Measurements from ENCODE around the gene GRID1. TPM values are rescaled to one million over a fixed set of nuclear protein-coding genes. Genes with fewer than 3 reads are reported as not detected.

GRID1 gene
- polyA plus RNA-seq, 1 of the 3 experiments (the other 2 are of a cell fraction) = 0.13 TPM

GRCh38 chr10:86046845-86047460 lies 319.6 kb downstream of the GRID1 start:
- POLR2A ChIA-PET = no interaction called here
- H3K9ac ChIP-seq = no peak overlapping the region
- H3K4me3 ChIP-seq (ENCODE audit: low read depth in 2 of 2, low read length in 1 of 2) = no peak overlapping the region
- H3K4me1 ChIP-seq (ENCODE audit: control insufficient read depth in 1 of 2, insufficient read depth in 2 of 2, low read depth in 1 of 2, low read length in 1 of 2) = no peaks in the 10 kb centered on the region; a peak in 1 of 4 replicates
- H3K27ac ChIP-seq (ENCODE audit: low read depth in 2 of 2, low read length in 1 of 2) = no peak overlapping the region
- H3K27me3 ChIP-seq (ENCODE audit: insufficient read depth) = no peaks in the 10 kb centered on the region
- H4K20me1 ChIP-seq (ENCODE audit: insufficient read depth) = no peaks in the 10 kb centered on the region
- no peaks in the 10 kb centered on the region for H3K9me2 ChIP-seq
- no peaks in the 10 kb centered on the region for H3K79me2 ChIP-seq (ENCODE audit: insufficient read depth)
- no peaks in the 10 kb centered on the region for H3F3A ChIP-seq (replicated peaks; ENCODE audit: insufficient read depth)
- no peaks in the 10 kb centered on the region for H3K9me3 ChIP-seq
- H2AFZ ChIP-seq (ENCODE audit: low read depth) = no peak overlapping the region
- DNase-seq = no peak
- H3K36me3 ChIP-seq (replicated peaks in 1 of 2; ENCODE audit: control insufficient read depth in 1 of 2, insufficient read depth in 2 of 2, low read length in 1 of 2) = no peaks in the 10 kb centered on the region
- H3K4me2 ChIP-seq = no peak overlapping the region
- TF ChIP-seq EZH2phosphoT487 (IDR thresholded peaks at IDR 0.05; ENCODE audit: borderline replicate concordance, low read depth) (no peak), NFIC (IDR thresholded peaks at IDR 0.05; ENCODE audit: borderline replicate concordance) (no peak), CHD2 (IDR thresholded peaks at IDR 0.05; ENCODE audit: low read length, partially characterized antibody) (no peak), TCF12 (IDR thresholded peaks at IDR 0.05) (no peak), FOXJ3 (CRISPR knock-in tag; IDR thresholded peaks at IDR 0.05) (no peak), PBX3 (IDR thresholded peaks at IDR 0.05) (no peak), RFX5 (IDR thresholded peaks at IDR 0.05; ENCODE audit: low read length) (no peak), USF1 (IDR thresholded peaks at IDR 0.05; ENCODE audit: borderline replicate concordance, low read depth) (no peak), MXI1 (IDR thresholded peaks at IDR 0.05; ENCODE audit: low read depth, low read length) (no peak), USF2 (IDR thresholded peaks at IDR 0.05; ENCODE audit: borderline replicate concordance, low read depth, low read length) (no peak), GABPA (IDR thresholded peaks at IDR 0.05; ENCODE audit: low read depth) (no peak), SMC3 (IDR thresholded peaks at IDR 0.05; ENCODE audit: low read depth, low read length) (no peak), REST (IDR thresholded peaks at IDR 0.05; ENCODE audit: low read depth, low read length) (no peak), SIN3A (IDR thresholded peaks at IDR 0.05; ENCODE audit: borderline replicate concordance, low read depth, low read length) (no peak)
- CTCF ChIA-PET = no interaction called here
- 16% methylated on average over 2 of the region's 2 CpGs for WGBS (ENCODE audit: low lambda C conversion rate)
